Liver (tissue), 9 donors: Measurements from ENCODE around the gene WFS1. TPM values are rescaled to one million over a fixed set of nuclear protein-coding genes. Genes with fewer than 3 reads are reported as not detected.

Experiments
- DNase-seq: peaks from one replicate; pipeline ENCODE4 v3.0.0-alpha.2; 2017; ENCODE audit warnings: low spot score
- H3K27ac ChIP-seq, 2 donors: one replicate each; pipeline ENCODE4 v1.7.0; 2013; ENCODE audit warnings: inconsistent platforms in 2 of 2, low read length in 2 of 2, control low read depth in 1 of 2, low read depth in 1 of 2, mild to moderate bottlenecking in 1 of 2
- H3K27me3 ChIP-seq, 4 donors: one replicate each; pipeline versions ENCODE4 v1.6.1 to v1.7.0; 2013; ENCODE audit warnings: low read length in 3 of 4, inconsistent platforms in 1 of 4, mild to moderate bottlenecking in 1 of 4, moderate library complexity in 1 of 4; ENCODE audit not compliant: control insufficient read depth in 4 of 4, insufficient read depth in 4 of 4
- H3K36me3 ChIP-seq, 4 donors: one replicate each; pipeline versions ENCODE4 v1.6.1 to v1.7.0; 2013; ENCODE audit warnings: low read length in 3 of 4, mild to moderate bottlenecking in 3 of 4, low read depth in 1 of 4, moderate library complexity in 1 of 4; ENCODE audit not compliant: control insufficient read depth in 4 of 4, insufficient read depth in 3 of 4
- H3K4me1 ChIP-seq, 4 donors: one replicate each; pipeline versions ENCODE4 v1.6.1 to v1.7.0; 2013; ENCODE audit warnings: low read length in 3 of 4, mild to moderate bottlenecking in 3 of 4, moderate library complexity in 1 of 4; ENCODE audit not compliant: control insufficient read depth in 4 of 4, insufficient read depth in 4 of 4
- H3K4me3 ChIP-seq, 3 donors: one replicate each; pipeline versions ENCODE4 v1.6.1 to v1.7.0; 2013; ENCODE audit warnings: low read length in 3 of 3, control low read depth in 1 of 3, low read depth in 1 of 3, mild to moderate bottlenecking in 1 of 3
- H3K9ac ChIP-seq, 2 donors: one replicate each; pipeline ENCODE4 v1.7.0; 2013; ENCODE audit warnings: low read length in 2 of 2, mild to moderate bottlenecking in 2 of 2, moderate library complexity in 2 of 2, control low read depth in 1 of 2, low read depth in 1 of 2
- H3K9me3 ChIP-seq, 4 donors: one replicate each; pipeline versions ENCODE4 v1.6.1 to v1.7.0; 2013; ENCODE audit warnings: low read length in 3 of 4; ENCODE audit not compliant: control insufficient read depth in 4 of 4
- ATF3 ChIP-seq: IDR thresholded peaks from 2 replicates; pipeline ENCODE4 v1.6.1; 2016; ENCODE audit warnings: antibody characterized with exemption
- EGR1 ChIP-seq, 2 donors: IDR thresholded peaks; 2 replicates each; pipeline ENCODE4 v1.6.1; 2016 to 2018; ENCODE audit warnings: antibody characterized with exemption in 2 of 2, low read depth in 2 of 2
- FOXA1 ChIP-seq: IDR thresholded peaks from 2 replicates; pipeline ENCODE4 v1.6.1; 2016; ENCODE audit warnings: antibody characterized with exemption
- FOXA2 ChIP-seq: IDR thresholded peaks from 2 replicates; pipeline ENCODE4 v1.6.1; 2016; ENCODE audit warnings: antibody characterized with exemption
- GABPA ChIP-seq, 2 donors: IDR thresholded peaks in 1 of 2; conservative IDR thresholded peaks in 1 of 2; 2 replicates each; pipeline ENCODE4 v1.6.1; 2016; ENCODE audit warnings: antibody characterized with exemption in 2 of 2, mild to moderate bottlenecking in 1 of 2, moderate library complexity in 1 of 2
- HNF4A ChIP-seq, 2 donors: conservative IDR thresholded peaks; 2 replicates each; pipeline ENCODE4 v1.6.1; 2016; ENCODE audit warnings: antibody characterized with exemption in 2 of 2, mild to moderate bottlenecking in 2 of 2
- HNF4G ChIP-seq: IDR thresholded peaks from 2 replicates; pipeline ENCODE4 v1.6.1; 2016; ENCODE audit warnings: antibody characterized with exemption
- JUND ChIP-seq, 2 donors: IDR thresholded peaks; 2 replicates each; pipeline ENCODE4 v1.6.1; 2016; ENCODE audit warnings: antibody characterized with exemption in 2 of 2
- NR2F2 ChIP-seq: IDR thresholded peaks from 2 replicates; pipeline ENCODE4 v1.6.1; 2016; ENCODE audit warnings: antibody characterized with exemption
- RAD21 ChIP-seq, 2 donors: IDR thresholded peaks; 2 replicates each; pipeline ENCODE4 v1.6.1; 2016; ENCODE audit warnings: antibody characterized with exemption in 2 of 2, mild to moderate bottlenecking in 2 of 2
- RXRA ChIP-seq, 2 donors: IDR thresholded peaks; 2 replicates each; pipeline ENCODE4 v1.6.1; 2017 to 2018; ENCODE audit warnings: antibody characterized with exemption in 2 of 2, mild to moderate bottlenecking in 1 of 2
- SP1 ChIP-seq: IDR thresholded peaks from 2 replicates; pipeline ENCODE4 v1.6.1; 2018; ENCODE audit warnings: antibody characterized with exemption, mild to moderate bottlenecking
- TAF1 ChIP-seq: conservative IDR thresholded peaks from 2 replicates; pipeline ENCODE4 v1.6.1; 2016; ENCODE audit warnings: antibody characterized with exemption, mild to moderate bottlenecking
- YY1 ChIP-seq: IDR thresholded peaks from 2 replicates; pipeline ENCODE4 v1.6.1; 2016; ENCODE audit warnings: antibody characterized with exemption, mild to moderate bottlenecking
- WGBS: extraction: QIAGEN DNeasy Blood & Tissue Kit; methylation state at CpG from one replicate; pipeline ENCODE4 v1.1.7; 2013; 5-methylcytosine and 5-hydroxymethylcytosine counted together
- polyA plus RNA-seq, 2 donors: library from polyadenylated mRNA; stranded (reverse) in 1 of 2; unstranded in 1 of 2; fragments of 200-250 nt in 1 of 2; fragments of >200 nt in 1 of 2; fragmentation: Nextera tagmentation in 1 of 2; extraction: Ambion mirVana in 1 of 2; gene quantifications; one replicate each; pipeline versions ENCODE4 v1.2.1 to v1.2.3, GENCODE V29; 2013 to 2015
- total RNA-seq, 2 donors: library from RNA; depleted of rRNA; stranded (reverse); fragments of >200 nt; gene quantifications; one replicate each; pipeline ENCODE4 v1.2.3, GENCODE V29; 2014
- TF ChIP-seq, protein P1 (sequence below): IDR thresholded peaks from 2 replicates; pipeline ENCODE4 v1.6.1; 2016; ENCODE audit warnings: antibody characterized with exemption, mild to moderate bottlenecking
- TF ChIP-seq, protein P2 (sequence below): fragments of 150-350 bp; IDR thresholded peaks from 2 replicates; pipeline ENCODE4 v1.5.1; 2017; ENCODE audit warnings: improper control_type of control experiment, low read depth, low read length; ENCODE audit not compliant: missing input control
- TF ChIP-seq, protein P3 (sequence below): IDR thresholded peaks from 2 replicates; pipeline ENCODE4 v1.6.1; 2016; ENCODE audit warnings: antibody characterized with exemption
- TF ChIP-seq, protein P4 (sequence below): IDR thresholded peaks from 2 replicates; pipeline ENCODE4 v1.6.1; 2016; ENCODE audit warnings: antibody characterized with exemption
- donor health status: healthy.
- donor health status: healthy.
- donor health status: healthy.
- donor health status: healthy.
- donor health status: healthy.

Gene WFS1
- total and polyA plus RNA-seq, 4 donors = 6.0 to 23.9 (median 13.0) TPM

DNA sequence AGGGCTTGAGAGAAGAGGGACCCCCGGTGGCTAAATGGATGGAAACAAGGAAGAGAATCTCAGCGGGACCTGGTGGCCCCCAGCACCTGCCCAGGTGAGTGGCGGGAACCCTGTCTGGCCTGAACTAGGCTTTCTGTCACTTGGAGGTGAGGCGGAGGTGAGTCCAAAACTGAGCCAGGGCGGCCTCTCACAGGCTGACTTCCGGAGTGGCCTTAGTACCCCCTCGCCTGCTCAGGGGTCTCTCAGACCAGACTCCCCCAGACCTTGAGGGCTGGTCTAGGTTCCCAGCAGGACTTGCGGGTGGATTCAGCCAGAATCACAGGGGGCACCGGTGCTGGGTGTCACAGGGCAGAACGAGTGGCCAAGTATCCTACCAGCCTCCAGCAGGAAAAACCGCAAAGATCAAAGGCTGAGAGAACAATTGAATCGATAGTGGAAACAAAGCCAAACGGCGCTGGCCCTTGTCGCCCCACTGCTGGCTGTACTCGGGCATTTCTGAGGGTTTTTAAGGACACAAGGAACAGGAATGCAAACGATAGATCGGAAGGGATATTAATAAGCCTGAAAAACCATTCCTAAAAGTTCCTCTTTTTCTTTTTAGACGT is 67.8 kb downstream of the WFS1 start:
- peaks cover 0 to 2% (median 0%) of the 10 kb centered on the region in 4 donors for H3K9me3 ChIP-seq
- 14% methylated on average over 19 of the region's 19 CpGs for WGBS
- no peak for TF ChIP-seq FOXA2
- no peak for TF ChIP-seq HNF4A (conservative IDR thresholded peaks at IDR 0.05)
- TF ChIP-seq EGR1 (IDR thresholded peaks at IDR 0.05; ENCODE audit: low read depth in 2 of 2) = no peak
- no peak for TF ChIP-seq FOXA1
- TF ChIP-seq YY1 = no peak
- TF ChIP-seq RAD21 (IDR thresholded peaks at IDR 0.05) = no peak
- TF ChIP-seq, protein P1, sequence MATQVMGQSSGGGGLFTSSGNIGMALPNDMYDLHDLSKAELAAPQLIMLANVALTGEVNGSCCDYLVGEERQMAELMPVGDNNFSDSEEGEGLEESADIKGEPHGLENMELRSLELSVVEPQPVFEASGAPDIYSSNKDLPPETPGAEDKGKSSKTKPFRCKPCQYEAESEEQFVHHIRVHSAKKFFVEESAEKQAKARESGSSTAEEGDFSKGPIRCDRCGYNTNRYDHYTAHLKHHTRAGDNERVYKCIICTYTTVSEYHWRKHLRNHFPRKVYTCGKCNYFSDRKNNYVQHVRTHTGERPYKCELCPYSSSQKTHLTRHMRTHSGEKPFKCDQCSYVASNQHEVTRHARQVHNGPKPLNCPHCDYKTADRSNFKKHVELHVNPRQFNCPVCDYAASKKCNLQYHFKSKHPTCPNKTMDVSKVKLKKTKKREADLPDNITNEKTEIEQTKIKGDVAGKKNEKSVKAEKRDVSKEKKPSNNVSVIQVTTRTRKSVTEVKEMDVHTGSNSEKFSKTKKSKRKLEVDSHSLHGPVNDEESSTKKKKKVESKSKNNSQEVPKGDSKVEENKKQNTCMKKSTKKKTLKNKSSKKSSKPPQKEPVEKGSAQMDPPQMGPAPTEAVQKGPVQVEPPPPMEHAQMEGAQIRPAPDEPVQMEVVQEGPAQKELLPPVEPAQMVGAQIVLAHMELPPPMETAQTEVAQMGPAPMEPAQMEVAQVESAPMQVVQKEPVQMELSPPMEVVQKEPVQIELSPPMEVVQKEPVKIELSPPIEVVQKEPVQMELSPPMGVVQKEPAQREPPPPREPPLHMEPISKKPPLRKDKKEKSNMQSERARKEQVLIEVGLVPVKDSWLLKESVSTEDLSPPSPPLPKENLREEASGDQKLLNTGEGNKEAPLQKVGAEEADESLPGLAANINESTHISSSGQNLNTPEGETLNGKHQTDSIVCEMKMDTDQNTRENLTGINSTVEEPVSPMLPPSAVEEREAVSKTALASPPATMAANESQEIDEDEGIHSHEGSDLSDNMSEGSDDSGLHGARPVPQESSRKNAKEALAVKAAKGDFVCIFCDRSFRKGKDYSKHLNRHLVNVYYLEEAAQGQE = no peak
- TF ChIP-seq ATF3 = no peak
- TF ChIP-seq, protein P2, sequence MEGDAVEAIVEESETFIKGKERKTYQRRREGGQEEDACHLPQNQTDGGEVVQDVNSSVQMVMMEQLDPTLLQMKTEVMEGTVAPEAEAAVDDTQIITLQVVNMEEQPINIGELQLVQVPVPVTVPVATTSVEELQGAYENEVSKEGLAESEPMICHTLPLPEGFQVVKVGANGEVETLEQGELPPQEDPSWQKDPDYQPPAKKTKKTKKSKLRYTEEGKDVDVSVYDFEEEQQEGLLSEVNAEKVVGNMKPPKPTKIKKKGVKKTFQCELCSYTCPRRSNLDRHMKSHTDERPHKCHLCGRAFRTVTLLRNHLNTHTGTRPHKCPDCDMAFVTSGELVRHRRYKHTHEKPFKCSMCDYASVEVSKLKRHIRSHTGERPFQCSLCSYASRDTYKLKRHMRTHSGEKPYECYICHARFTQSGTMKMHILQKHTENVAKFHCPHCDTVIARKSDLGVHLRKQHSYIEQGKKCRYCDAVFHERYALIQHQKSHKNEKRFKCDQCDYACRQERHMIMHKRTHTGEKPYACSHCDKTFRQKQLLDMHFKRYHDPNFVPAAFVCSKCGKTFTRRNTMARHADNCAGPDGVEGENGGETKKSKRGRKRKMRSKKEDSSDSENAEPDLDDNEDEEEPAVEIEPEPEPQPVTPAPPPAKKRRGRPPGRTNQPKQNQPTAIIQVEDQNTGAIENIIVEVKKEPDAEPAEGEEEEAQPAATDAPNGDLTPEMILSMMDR = no peak
- peaks cover 0 to 4% (median 0%) of the 10 kb centered on the region in 4 donors for H3K4me1 ChIP-seq
- no peak overlapping the region for H3K27ac ChIP-seq
- H3K36me3 ChIP-seq = no peaks in the 10 kb centered on the region
- peaks cover 0 to 4% (median 0%) of the 10 kb centered on the region in 4 donors for H3K27me3 ChIP-seq
- DNase-seq = no peak
- H3K9ac ChIP-seq = no peak overlapping the region
- H3K4me3 ChIP-seq = no peak overlapping the region

- WGBS = 56% methylated on average over 14 of the region's 14 CpGs
- peaks cover 0 to 4% (median 0%) of the 10 kb centered on the region in 4 donors for H3K27me3 ChIP-seq
- DNase-seq = no peak
- peaks cover 0 to 2% (median 0%) of the 10 kb centered on the region in 4 donors for H3K9me3 ChIP-seq
- H3K36me3 ChIP-seq = no peaks in the 10 kb centered on the region
- H3K4me3 ChIP-seq = no peak overlapping the region
- H3K9ac ChIP-seq = no peak overlapping the region
- no peak overlapping the region for H3K27ac ChIP-seq
- peaks cover 0 to 4% (median 0%) of the 10 kb centered on the region in 4 donors for H3K4me1 ChIP-seq
- TF ChIP-seq RXRA (IDR thresholded peaks at IDR 0.05) = no peak
- TF ChIP-seq GABPA (IDR thresholded peaks at IDR 0.05 in 1 of 2, conservative IDR thresholded peaks at IDR 0.05 in 1 of 2) = no peak
- TF ChIP-seq EGR1 (IDR thresholded peaks at IDR 0.05; ENCODE audit: low read depth in 2 of 2) = no peak
- no peak for TF ChIP-seq NR2F2
- no peak for TF ChIP-seq TAF1
- TF ChIP-seq, protein P2 = no peak
- no peak for TF ChIP-seq HNF4A (conservative IDR thresholded peaks at IDR 0.05)
- TF ChIP-seq, protein P3, sequence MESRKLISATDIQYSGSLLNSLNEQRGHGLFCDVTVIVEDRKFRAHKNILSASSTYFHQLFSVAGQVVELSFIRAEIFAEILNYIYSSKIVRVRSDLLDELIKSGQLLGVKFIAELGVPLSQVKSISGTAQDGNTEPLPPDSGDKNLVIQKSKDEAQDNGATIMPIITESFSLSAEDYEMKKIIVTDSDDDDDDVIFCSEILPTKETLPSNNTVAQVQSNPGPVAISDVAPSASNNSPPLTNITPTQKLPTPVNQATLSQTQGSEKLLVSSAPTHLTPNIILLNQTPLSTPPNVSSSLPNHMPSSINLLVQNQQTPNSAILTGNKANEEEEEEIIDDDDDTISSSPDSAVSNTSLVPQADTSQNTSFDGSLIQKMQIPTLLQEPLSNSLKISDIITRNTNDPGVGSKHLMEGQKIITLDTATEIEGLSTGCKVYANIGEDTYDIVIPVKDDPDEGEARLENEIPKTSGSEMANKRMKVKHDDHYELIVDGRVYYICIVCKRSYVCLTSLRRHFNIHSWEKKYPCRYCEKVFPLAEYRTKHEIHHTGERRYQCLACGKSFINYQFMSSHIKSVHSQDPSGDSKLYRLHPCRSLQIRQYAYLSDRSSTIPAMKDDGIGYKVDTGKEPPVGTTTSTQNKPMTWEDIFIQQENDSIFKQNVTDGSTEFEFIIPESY = no peak
- TF ChIP-seq JUND (IDR thresholded peaks at IDR 0.05) = no peak
- TF ChIP-seq SP1 = no peak
- no peak for TF ChIP-seq FOXA2
- no peak for TF ChIP-seq HNF4G
- TF ChIP-seq, protein P4, sequence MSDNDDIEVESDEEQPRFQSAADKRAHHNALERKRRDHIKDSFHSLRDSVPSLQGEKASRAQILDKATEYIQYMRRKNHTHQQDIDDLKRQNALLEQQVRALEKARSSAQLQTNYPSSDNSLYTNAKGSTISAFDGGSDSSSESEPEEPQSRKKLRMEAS = no peak
- TF ChIP-seq RAD21 (IDR thresholded peaks at IDR 0.05) = no peak
Measured at GRCh38 chr4:6338175-6338950, 68.7 kb downstream of the WFS1 start.
